ENCODE data around the gene CCDC177. TPM values are rescaled to one million over a fixed set of nuclear protein-coding genes. Genes with fewer than 3 reads are reported as not detected.

The CCDC177 gene
- total and polyA plus RNA-seq, 11 donors, result 0.06 TPM; not detected in 10

GRCh38 chr14:69554500-69554899, 20.2 kb downstream of the CCDC177 start:
- Histone ChIP-seq H3K27me3 (peaks cover 0 to 43% (median 8%) of the 10 kb centered on the region in 9 donors), H3K36me3 (no peaks in the 10 kb centered on the region), H3K27ac (no peak overlapping the region), H3K9me3 (no peaks in the 10 kb centered on the region), H3K4me3 (no peak overlapping the region), H3K4me1 (no peaks in the 10 kb centered on the region)
- 48 to 56% (median 50%) methylated on average over 3 to 4 of the region's 4 CpGs for WGBS, 4 donors
- no peak for ATAC-seq
- intact Hi-C loops (cut with DNase I), result no loop called here
- no peak for DNase-seq
- TF ChIP-seq CTCF (IDR thresholded peaks at IDR 0.05) (no peak), POLR2A (IDR thresholded peaks at IDR 0.05) (no peak)

GRCh38 chr14:69553252-69553651, 21.4 kb downstream of the CCDC177 start:
- Histone ChIP-seq H3K27ac (no peak overlapping the region), H3K4me3 (no peak overlapping the region), H3K4me1 (no peaks in the 10 kb centered on the region), H3K27me3 (peaks cover 0 to 49% (median 13%) of the 10 kb centered on the region in 9 donors), H3K36me3 (no peaks in the 10 kb centered on the region), H3K9me3 (no peaks in the 10 kb centered on the region)
- intact Hi-C loops (cut with DNase I), result no loop called here
- no peak for TF ChIP-seq POLR2A (IDR thresholded peaks at IDR 0.05)
- TF ChIP-seq CTCF (IDR thresholded peaks at IDR 0.05), result no peak
- ATAC-seq, result no peak
- DNase-seq, result no peak
- 57 to 86% (median 67%) methylated on average over 1 of the region's 1 CpG for WGBS, 4 donors

DNA sequence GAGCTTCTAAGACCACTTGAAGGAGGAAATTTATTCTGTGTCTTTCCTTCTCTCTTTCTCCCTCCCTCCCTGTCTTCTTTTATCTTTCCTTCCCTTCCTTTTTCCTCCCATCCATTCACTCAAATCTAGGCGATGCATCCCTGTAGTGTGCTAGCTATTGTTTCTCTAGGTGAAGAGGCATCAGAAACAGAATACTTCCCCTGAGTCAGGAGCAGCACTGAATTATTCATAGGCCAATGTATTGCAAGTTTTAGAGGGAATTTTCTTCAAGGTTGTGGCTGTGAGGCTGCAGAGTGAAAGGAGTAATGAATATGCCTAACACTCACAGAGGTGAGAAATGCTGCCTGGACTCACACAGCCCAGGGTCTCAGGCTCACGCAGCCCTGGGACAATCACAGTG, 23.2 kb downstream of the CCDC177 start:
- peaks cover 3 to 59% (median 20%) of the 10 kb centered on the region in 9 donors for H3K27me3 ChIP-seq
- H3K4me3 ChIP-seq, result no peak overlapping the region
- WGBS, 4 donors, result 56 to 68% (median 60%) methylated on average over 1 to 2 of the region's 2 CpGs
- TF ChIP-seq CTCF (IDR thresholded peaks at IDR 0.05), result no peak
- TF ChIP-seq POLR2A (IDR thresholded peaks at IDR 0.05), result no peak
- H3K4me1 ChIP-seq, result peaks cover 0 to 8% (median 0%) of the 10 kb centered on the region in 12 donors
- DNase-seq (no peak), ATAC-seq (no peak)
- intact Hi-C loops (cut with DNase I), result no loop called here
- H3K27ac ChIP-seq, result no peak overlapping the region
- H3K9me3 ChIP-seq, result no peaks in the 10 kb centered on the region
- H3K36me3 ChIP-seq, result no peaks in the 10 kb centered on the region

GRCh38 chr14:69548566-69548965, 26.1 kb downstream of the CCDC177 start:
- 80 to 86% (median 85%) methylated on average over 8 of the region's 8 CpGs for WGBS, 4 donors
- DNase-seq (no peak), ATAC-seq (no peak)
- Histone ChIP-seq H3K27me3 (peaks cover 3 to 59% (median 20%) of the 10 kb centered on the region in 9 donors), H3K9me3 (no peaks in the 10 kb centered on the region), H3K27ac (no peak overlapping the region), H3K36me3 (no peaks in the 10 kb centered on the region), H3K4me1 (peaks cover 0 to 13% (median 0%) of the 10 kb centered on the region in 12 donors), H3K4me3 (no peak overlapping the region)
- intact Hi-C loops (cut with DNase I), result no loop called here
- TF ChIP-seq CTCF (IDR thresholded peaks at IDR 0.05) (no peak), POLR2A (IDR thresholded peaks at IDR 0.05) (no peak)
